Measurements from ENCODE around the gene JCAD. TPM values are rescaled to one million over a fixed set of nuclear protein-coding genes. Genes with fewer than 3 reads are reported as not detected.

The JCAD gene
- total RNA-seq, 4 donors from 2014 or later = 33.6 to 65.2 (median 53.3) TPM

GRCh38 chr10:30017966-30018365, 41.4 kb downstream of the JCAD start:
- intact Hi-C loops (cut with DNase I) = no loop called here
- no peak for DNase-seq (ENCODE audit: extremely low spot score)
- H3K36me3 ChIP-seq = peaks cover 6 to 20% (median 10%) of the 10 kb centered on the region in 4 donors
- no peak for TF ChIP-seq POLR2AphosphoS5 (IDR thresholded peaks at IDR 0.05)
- TF ChIP-seq EP300 (IDR thresholded peaks at IDR 0.05) = no peak
- no peak for TF ChIP-seq CTCF (IDR thresholded peaks at IDR 0.05)
- 67% methylated on average over 6 of the region's 6 CpGs for WGBS
- peaks cover 13 to 16% (median 13%) of the 10 kb centered on the region in 4 donors for H3K4me1 ChIP-seq
- H3K27ac ChIP-seq (replicated peaks in 1 of 4) = no peak overlapping the region
- no peaks in the 10 kb centered on the region for H3K9me3 ChIP-seq
- no peaks in the 10 kb centered on the region for H3K27me3 ChIP-seq
- no peak overlapping the region for H3K4me3 ChIP-seq

- no peak overlapping the region for H3K4me3 ChIP-seq
- WGBS = 76% methylated on average over 6 of the region's 6 CpGs
- peaks cover 13 to 19% (median 14%) of the 10 kb centered on the region in 4 donors for H3K4me1 ChIP-seq
- intact Hi-C loops (cut with DNase I) = no loop called here
- H3K36me3 ChIP-seq = peaks cover 6 to 18% (median 10%) of the 10 kb centered on the region in 4 donors
- no peak for DNase-seq (ENCODE audit: extremely low spot score)
- no peaks in the 10 kb centered on the region for H3K27me3 ChIP-seq
- H3K27ac ChIP-seq (replicated peaks in 1 of 4) = no peak overlapping the region
- TF ChIP-seq EP300 (IDR thresholded peaks at IDR 0.05) = no peak
- no peak for TF ChIP-seq CTCF (IDR thresholded peaks at IDR 0.05)
- no peak for TF ChIP-seq POLR2AphosphoS5 (IDR thresholded peaks at IDR 0.05)
- TF ChIP-seq POLR2A (IDR thresholded peaks at IDR 0.05; ENCODE audit: low read depth) = no peak
- no peaks in the 10 kb centered on the region for H3K9me3 ChIP-seq
These were observed 41.8 kb downstream of the JCAD start for GRCh38 chr10:30017556-30017955.

- no peak overlapping the region for H3K27ac ChIP-seq (replicated peaks in 1 of 4)
- TF ChIP-seq POLR2A (IDR thresholded peaks at IDR 0.05; ENCODE audit: low read depth) (no peak), EP300 (IDR thresholded peaks at IDR 0.05) (no peak), POLR2AphosphoS5 (IDR thresholded peaks at IDR 0.05) (no peak), CTCF (IDR thresholded peaks at IDR 0.05) (no peak)
- 71% methylated on average over 8 of the region's 8 CpGs for WGBS
- no peaks in the 10 kb centered on the region for H3K27me3 ChIP-seq
- H3K4me1 ChIP-seq = peaks cover 19 to 33% (median 24%) of the 10 kb centered on the region in 4 donors
- no peak for DNase-seq (ENCODE audit: extremely low spot score)
- intact Hi-C loops (cut with DNase I) = no loop called here
- no peak overlapping the region for H3K4me3 ChIP-seq
- H3K36me3 ChIP-seq = peaks cover 6 to 18% (median 10%) of the 10 kb centered on the region in 4 donors
- H3K9me3 ChIP-seq = no peaks in the 10 kb centered on the region
These were observed 44.9 kb downstream of the JCAD start for GRCh38 chr10:30014511-30014910.

- 58% methylated on average over 5 of the region's 5 CpGs for WGBS
- DNase-seq (ENCODE audit: extremely low spot score) = no peak
- H3K36me3 ChIP-seq = peaks cover 6 to 18% (median 10%) of the 10 kb centered on the region in 4 donors
These were observed 45.6 kb downstream of the JCAD start for GRCh38 chr10:30013757-30014156.

More at GRCh38 chr10:30013757-30014156, 45.6 kb downstream of the JCAD start:
- H3K27me3 ChIP-seq = no peaks in the 10 kb centered on the region
- no peaks in the 10 kb centered on the region for H3K9me3 ChIP-seq
- no peak overlapping the region for H3K4me3 ChIP-seq
- H3K4me1 ChIP-seq = peaks cover 19 to 33% (median 24%) of the 10 kb centered on the region in 4 donors
- intact Hi-C loops (cut with DNase I) = no loop called here
- H3K27ac ChIP-seq (replicated peaks in 1 of 4) = no peak overlapping the region
- TF ChIP-seq CTCF (IDR thresholded peaks at IDR 0.05) (no peak), POLR2AphosphoS5 (IDR thresholded peaks at IDR 0.05) (no peak), POLR2A (IDR thresholded peaks at IDR 0.05; ENCODE audit: low read depth) (no peak), EP300 (IDR thresholded peaks at IDR 0.05) (no peak)

Measured in esophagus muscularis mucosa (tissue), 4 donors.